Prostate gland (tissue), 2 donors: ENCODE data around the gene EXOC3L2. TPM values are rescaled to one million over a fixed set of nuclear protein-coding genes. Genes with fewer than 3 reads are reported as not detected.

ENCODE experiments used
- DNase-seq: peaks from one replicate; pipeline ENCODE4 v3.0.0-alpha.2; 2019; ENCODE audit warnings: low spot score
- H3K27ac ChIP-seq, 2 donors: fragments of 200-600 bp; sonication (generic); 2 replicates each; pipeline ENCODE4 v1.5.1; 2017 to 2019
- H3K27me3 ChIP-seq: fragments of 200-600 bp; sonication (generic); replicated peaks from 2 replicates; pipeline ENCODE4 v1.5.1; 2019; ENCODE audit not compliant: insufficient read depth
- H3K36me3 ChIP-seq, 2 donors: fragments of 200-600 bp; sonication (generic); 1 replicate in 1 of 2; 2 replicates in 1 of 2; pipeline versions ENCODE4 v1.5.1 to v1.8.1; 2017 to 2019
- H3K4me1 ChIP-seq: fragments of 200-600 bp; sonication (generic); replicated peaks from 2 replicates; pipeline ENCODE4 v1.5.1; 2019
- H3K4me3 ChIP-seq, 2 donors: fragments of 200-600 bp; sonication (generic); 2 replicates each; pipeline ENCODE4 v1.5.1; 2017 to 2019
- H3K9me3 ChIP-seq: fragments of 200-600 bp; sonication (generic); 2 replicates; pipeline ENCODE4 v1.5.1; 2017
- POLR2A ChIP-seq: fragments of 450-650 bp; IDR thresholded peaks from one replicate; pipeline ENCODE4 v1.6.1; 2016; ENCODE audit warnings: antibody characterized with exemption, mild to moderate bottlenecking
- POLR2AphosphoS5 ChIP-seq: sonication (generic); formaldehyde crosslinking; IDR thresholded peaks from one replicate; pipeline ENCODE4 v1.6.1; 2017; ENCODE audit warnings: antibody characterized with exemption
- WGBS: methylation state at CpG from one replicate; pipeline ENCODE4 v1.1.5; 2018; 5-methylcytosine and 5-hydroxymethylcytosine counted together
- intact Hi-C: fragments of 100-400 bp; cut with DNase I; formaldehyde crosslinking; loops from one replicate; pipeline ENCODE4 v1.14.2; 2022
- total RNA-seq, 2 donors: library from RNA; depleted of rRNA; stranded (reverse); fragments of >200 nt; gene quantifications; one replicate each; pipeline ENCODE4 v1.1.0, GENCODE V29; 2016
- TF ChIP-seq, protein P1 (sequence below), 4 experiments: fragments of 200-600 bp in 2 of 4; fragments of 450-650 bp in 2 of 4; sonication (generic) in 2 of 4; IDR thresholded peaks; 1 replicate in 3 of 4; 2 replicates in 1 of 4; pipeline ENCODE4 v1.5.1; 2016 to 2019; ENCODE audit warnings: antibody characterized with exemption in 4 of 4, mild to moderate bottlenecking in 2 of 4, moderate library complexity in 2 of 4

Gene EXOC3L2
- total RNA-seq, 2 donors from 2014 or later = 5.8 to 27.0 TPM

DNA sequence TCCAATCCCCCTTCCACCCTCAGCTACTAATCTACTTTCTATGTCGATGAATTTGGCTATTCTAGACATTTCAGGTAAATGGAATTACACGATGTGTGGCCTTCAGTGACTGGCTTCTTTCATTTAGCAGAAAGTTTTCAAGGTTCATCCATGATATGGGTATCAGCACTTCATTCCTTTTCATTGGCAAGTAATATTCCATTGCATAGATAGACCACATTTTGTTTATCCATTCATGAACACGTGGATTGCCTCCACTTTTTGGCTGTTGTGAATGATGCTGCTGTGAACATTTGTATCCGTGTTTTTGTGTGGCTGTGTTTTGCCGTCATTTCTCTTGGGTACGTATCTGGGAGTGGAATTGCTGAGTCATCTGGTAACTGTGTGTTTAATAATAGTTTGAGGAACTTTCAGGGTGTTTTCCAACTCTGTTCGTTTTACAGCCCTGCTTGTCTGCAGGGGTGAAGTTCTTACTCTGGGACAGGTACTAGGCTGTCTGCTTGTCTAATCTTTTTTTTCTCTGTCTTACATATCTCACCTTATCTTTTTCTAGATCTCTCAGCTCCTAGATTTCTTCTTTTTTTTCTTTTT is 38.3 kb upstream of the EXOC3L2 start:
- no peaks in the 10 kb centered on the region for H3K4me1 ChIP-seq
- WGBS = 70% methylated on average over 7 of the region's 7 CpGs
- TF ChIP-seq POLR2A (no peak), POLR2AphosphoS5 (no peak)
- TF ChIP-seq, protein P1, sequence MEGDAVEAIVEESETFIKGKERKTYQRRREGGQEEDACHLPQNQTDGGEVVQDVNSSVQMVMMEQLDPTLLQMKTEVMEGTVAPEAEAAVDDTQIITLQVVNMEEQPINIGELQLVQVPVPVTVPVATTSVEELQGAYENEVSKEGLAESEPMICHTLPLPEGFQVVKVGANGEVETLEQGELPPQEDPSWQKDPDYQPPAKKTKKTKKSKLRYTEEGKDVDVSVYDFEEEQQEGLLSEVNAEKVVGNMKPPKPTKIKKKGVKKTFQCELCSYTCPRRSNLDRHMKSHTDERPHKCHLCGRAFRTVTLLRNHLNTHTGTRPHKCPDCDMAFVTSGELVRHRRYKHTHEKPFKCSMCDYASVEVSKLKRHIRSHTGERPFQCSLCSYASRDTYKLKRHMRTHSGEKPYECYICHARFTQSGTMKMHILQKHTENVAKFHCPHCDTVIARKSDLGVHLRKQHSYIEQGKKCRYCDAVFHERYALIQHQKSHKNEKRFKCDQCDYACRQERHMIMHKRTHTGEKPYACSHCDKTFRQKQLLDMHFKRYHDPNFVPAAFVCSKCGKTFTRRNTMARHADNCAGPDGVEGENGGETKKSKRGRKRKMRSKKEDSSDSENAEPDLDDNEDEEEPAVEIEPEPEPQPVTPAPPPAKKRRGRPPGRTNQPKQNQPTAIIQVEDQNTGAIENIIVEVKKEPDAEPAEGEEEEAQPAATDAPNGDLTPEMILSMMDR (IDR thresholded peaks at IDR 0.05) = no peak
- H3K27ac ChIP-seq = no peak overlapping the region
- no peaks in the 10 kb centered on the region for H3K27me3 ChIP-seq
- no peak for DNase-seq
- H3K9me3 ChIP-seq = no peaks in the 10 kb centered on the region
- peaks cover 2 to 8% of the 10 kb centered on the region in 2 donors for H3K36me3 ChIP-seq
- intact Hi-C loops = no loop called here
- no peak overlapping the region for H3K4me3 ChIP-seq

DNA sequence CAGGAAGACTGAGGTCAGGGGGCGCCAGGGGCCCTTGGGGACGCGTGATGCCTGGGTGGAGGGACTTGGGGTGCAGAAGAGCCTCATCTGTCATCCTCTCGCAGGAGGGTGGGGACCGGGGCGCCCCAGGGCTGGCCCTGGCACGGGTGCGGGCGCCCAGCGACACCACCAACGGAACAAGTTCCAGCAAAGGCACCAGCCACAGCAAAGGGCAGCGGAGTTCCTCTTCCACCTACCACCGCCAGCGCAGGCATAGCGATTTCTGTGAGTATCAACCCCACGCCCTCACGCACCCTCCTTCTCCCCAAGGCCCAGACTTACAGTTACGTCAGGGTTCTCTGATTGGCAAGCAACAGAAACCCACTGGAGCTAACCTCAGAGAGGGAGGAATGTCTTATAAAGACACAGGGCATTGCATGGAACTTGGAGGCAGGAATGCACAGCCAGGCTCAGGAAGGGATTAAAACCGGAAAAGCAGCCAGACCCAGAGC is 35.3 kb upstream of the EXOC3L2 start:
- H3K36me3 ChIP-seq = peaks cover 0 to 8% of the 10 kb centered on the region in 2 donors
- no peaks in the 10 kb centered on the region for H3K4me1 ChIP-seq
- WGBS = 85% methylated on average over 19 of the region's 19 CpGs
- H3K27ac ChIP-seq = no peak overlapping the region
- intact Hi-C loops = no loop called here
- TF ChIP-seq, protein P1 (IDR thresholded peaks at IDR 0.05) = no peak
- TF ChIP-seq POLR2A = no peak
- TF ChIP-seq POLR2AphosphoS5 = no peak
- H3K9me3 ChIP-seq = no peaks in the 10 kb centered on the region
- H3K27me3 ChIP-seq = no peaks in the 10 kb centered on the region
- H3K4me3 ChIP-seq = no peak overlapping the region
- no peak for DNase-seq

GRCh38 chr19:45279587-45280192 is 34.5 kb upstream of the EXOC3L2 start:
- H3K36me3 ChIP-seq = peaks cover 0 to 8% of the 10 kb centered on the region in 2 donors
- WGBS = 91% methylated on average over 3 of the region's 3 CpGs
- no peaks in the 10 kb centered on the region for H3K27me3 ChIP-seq
- no peak for DNase-seq
- H3K27ac ChIP-seq = no peak overlapping the region
- no peaks in the 10 kb centered on the region for H3K4me1 ChIP-seq
- intact Hi-C loops = no loop called here
- TF ChIP-seq, protein P1 (IDR thresholded peaks at IDR 0.05) = no peak
- TF ChIP-seq POLR2A (no peak), POLR2AphosphoS5 (no peak)
- no peak overlapping the region for H3K4me3 ChIP-seq
- no peaks in the 10 kb centered on the region for H3K9me3 ChIP-seq

DNA sequence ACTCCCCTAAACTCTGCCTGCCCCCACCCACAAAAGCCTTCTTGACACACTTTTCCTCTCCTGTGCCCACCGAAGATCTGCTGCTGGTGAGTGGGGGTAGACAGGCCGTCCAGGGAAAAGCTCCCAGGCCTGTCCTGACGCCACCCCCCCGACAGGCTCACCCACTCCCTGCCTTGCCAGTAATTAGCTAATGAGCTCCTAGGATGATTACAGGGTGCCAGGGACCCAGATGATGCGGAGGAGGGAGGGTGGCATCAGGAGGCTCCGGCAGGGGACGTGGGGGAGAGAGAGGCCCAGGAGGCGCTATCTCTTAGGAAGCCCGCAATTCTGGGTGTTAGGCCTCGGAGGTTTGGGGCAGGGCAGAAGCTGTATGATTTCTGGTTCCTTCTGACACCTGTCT is 32.9 kb upstream of the EXOC3L2 start:
- TF ChIP-seq, protein P1 (IDR thresholded peaks at IDR 0.05) = no peak
- TF ChIP-seq POLR2A (no peak), POLR2AphosphoS5 (no peak)
- Histone ChIP-seq H3K27ac (no peak overlapping the region), H3K36me3 (peaks cover 0 to 8% of the 10 kb centered on the region in 2 donors), H3K27me3 (no peaks in the 10 kb centered on the region), H3K4me1 (no peaks in the 10 kb centered on the region), H3K4me3 (no peak overlapping the region), H3K9me3 (no peaks in the 10 kb centered on the region)
- DNase-seq = no peak
- intact Hi-C loops = no loop called here
- WGBS = 88% methylated on average over 10 of the region's 10 CpGs

DNA sequence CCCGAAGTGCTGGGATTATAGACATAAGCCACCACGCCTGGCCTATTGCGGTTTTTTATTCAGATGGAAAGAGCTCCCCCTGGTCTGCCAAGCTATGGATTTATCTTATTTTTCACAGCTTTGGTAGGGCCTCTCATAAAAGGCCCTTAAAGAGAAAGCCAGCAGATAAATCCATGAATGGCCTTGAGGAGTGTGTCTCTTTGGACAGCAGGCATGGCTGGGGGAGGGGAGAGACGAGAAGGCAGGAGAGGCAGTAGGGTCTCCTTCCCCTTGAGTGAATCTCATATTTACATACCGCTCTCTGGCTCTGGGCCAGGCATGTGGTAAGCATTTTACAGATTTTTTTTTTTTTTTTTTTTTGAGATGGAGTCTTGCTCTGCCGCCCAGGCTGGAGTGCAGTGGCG is 31.1 kb upstream of the EXOC3L2 start:
- 67% methylated on average over 7 of the region's 7 CpGs for WGBS
- TF ChIP-seq POLR2AphosphoS5 (no peak), POLR2A (no peak)
- TF ChIP-seq, protein P1 (IDR thresholded peaks at IDR 0.05) = no peak
- intact Hi-C loops = no loop called here
- Histone ChIP-seq H3K9me3 (no peaks in the 10 kb centered on the region), H3K27me3 (no peaks in the 10 kb centered on the region), H3K4me3 (no peak overlapping the region), H3K4me1 (no peaks in the 10 kb centered on the region), H3K27ac (no peak overlapping the region), H3K36me3 (peaks cover 0 to 8% of the 10 kb centered on the region in 2 donors)
- DNase-seq = no peak
